HG03108 (cell line): Measurements from ENCODE around the gene WASHC2A.
"Not testable (repeated sequence)": the region's sequence is repeated elsewhere in the genome, so short reads cannot be mapped to it uniquely, and the experiment has no call there.

ENCODE experiments used
- ATAC-seq: cut with Tn5 transposase; IDR thresholded peaks from one replicate; pipeline ENCODE4 v1.9.1; 2021; ENCODE audit warnings: moderate library complexity; ENCODE audit not compliant: unreplicated experiment

Gene WASHC2A

DNA sequence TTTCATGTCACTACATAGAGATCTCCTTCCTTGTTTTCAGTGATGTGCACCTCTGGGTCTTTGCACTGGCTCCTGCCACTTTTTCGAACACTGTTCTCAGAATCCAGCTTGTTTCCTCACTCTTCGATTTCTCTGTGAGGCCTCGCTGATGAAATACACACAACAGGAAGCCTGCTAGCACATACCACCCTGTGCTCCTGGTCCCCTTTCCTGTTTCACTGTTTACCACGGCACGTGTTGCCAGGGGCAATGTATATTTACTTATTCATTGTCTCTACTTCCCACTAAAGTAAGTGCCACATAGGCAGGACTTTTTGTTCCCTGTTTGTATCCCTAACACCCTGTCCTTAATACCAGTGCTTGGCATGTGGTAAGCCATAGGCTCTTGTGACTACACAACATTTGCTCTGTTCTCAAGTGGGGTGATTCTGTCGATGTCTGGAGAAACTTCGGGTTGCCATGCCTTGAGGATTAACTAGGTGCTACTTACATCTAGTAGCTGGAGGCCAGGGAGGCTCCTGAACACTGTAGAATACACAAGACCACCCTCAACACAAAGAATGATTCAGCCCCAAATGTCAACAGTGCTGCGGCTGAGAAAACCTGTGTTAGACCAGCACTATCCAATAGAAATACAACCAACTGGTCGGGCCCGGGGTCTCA, 75.9 kb downstream of the WASHC2A start:
- ATAC-seq = not testable (repeated sequence)

DNA sequence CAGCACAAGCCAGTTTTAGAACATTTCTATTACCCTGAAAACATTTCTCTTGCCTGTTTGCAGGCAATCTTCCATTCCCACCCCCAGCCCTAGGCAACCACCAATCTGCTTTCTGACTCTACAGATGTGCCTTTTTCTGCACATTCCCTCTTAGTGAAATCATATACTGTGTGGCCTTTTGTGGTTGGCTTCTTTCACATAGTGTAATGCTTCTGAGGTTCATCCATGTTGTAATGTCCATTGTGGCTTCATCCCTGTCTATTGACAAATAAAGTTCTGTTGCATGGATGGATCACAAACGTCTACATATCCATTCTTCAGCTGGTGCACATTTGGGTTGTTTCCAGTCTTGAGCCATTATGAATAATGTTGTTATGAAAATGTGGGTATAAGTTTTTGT, 77.8 kb downstream of the WASHC2A start:
- ATAC-seq = not testable (repeated sequence)

DNA sequence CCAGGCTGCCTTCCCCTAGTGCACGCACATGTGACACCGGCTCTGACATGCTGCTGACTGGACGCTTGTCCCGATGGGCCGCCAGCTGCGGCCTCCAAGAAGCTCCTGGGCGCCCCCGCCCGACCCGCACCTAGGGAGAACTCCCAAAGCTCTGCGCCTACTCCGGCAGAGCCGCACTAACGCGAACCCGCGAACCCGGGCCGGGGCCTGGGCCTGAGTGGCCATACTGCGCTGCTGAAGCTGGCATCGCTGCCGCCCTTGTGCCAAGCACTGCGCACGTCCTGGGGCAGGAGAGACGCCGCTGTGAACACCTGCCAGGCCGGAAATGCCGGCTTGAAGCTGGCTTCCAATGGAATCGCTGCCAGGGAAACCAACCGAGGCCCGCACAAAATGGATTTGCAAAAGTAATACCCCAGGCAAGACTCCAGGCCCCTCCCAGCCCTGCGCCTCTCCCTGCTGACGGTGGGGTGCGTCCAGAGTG, 85.1 kb downstream of the WASHC2A start:
- ATAC-seq = no peak

DNA sequence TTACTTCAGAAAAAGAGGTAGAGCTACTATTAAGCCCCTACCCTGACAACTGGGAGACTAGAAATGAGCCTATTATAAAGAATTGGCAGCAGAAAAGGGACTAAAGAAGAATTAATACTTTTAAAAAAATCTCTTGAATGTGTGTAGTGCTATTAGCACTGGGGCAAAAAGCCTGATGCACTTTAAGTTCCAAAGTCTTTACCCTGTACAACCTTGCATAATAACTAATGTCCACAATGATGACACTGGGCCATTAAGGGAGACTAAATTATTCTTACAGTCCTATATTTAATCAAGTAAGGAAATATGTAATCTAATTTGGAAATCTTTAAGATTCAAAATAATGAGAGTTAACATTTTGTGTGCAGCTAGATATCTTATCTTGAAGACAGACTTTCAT, 90.1 kb downstream of the WASHC2A start:
- not testable (repeated sequence) for ATAC-seq

DNA sequence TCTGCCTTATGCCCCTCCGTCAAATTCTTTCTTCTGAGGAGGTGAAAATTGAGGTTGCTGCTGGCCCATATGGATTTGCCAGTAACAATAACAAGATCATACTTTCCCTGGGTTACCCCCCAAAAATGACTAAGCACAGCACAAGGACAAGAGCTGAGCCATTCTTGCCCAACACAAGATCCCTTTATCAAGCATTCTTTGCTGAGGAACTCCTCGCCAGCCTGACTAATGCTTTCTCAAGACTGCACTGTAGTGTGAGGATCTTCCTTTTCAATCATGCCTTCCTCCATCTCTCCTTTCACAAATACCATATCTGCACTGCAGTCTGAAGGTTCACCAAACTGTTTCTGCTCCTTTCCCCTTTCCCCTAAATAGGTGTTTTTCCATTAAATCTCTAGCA, 92.1 kb downstream of the WASHC2A start:
- not testable (repeated sequence) for ATAC-seq

DNA sequence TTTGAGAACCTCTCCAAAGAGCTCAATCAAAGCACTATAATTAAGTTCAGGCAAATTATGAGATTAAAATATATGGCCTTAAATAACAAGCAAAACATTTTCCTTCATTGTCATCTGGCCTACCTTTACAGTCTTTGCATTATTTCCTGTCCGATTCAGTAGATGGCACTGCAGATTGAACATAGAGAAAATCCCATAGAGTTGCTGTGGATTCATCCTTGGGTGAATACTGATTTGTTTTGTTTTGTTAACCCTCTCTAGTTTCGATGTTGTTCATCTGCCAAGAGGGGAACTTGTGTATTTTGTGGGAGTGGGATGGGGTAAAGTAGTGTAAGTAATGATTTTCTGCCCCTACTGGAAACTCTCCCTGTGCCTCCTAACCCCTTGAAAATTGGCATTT, 97.3 kb downstream of the WASHC2A start:
- not testable (repeated sequence) for ATAC-seq

DNA sequence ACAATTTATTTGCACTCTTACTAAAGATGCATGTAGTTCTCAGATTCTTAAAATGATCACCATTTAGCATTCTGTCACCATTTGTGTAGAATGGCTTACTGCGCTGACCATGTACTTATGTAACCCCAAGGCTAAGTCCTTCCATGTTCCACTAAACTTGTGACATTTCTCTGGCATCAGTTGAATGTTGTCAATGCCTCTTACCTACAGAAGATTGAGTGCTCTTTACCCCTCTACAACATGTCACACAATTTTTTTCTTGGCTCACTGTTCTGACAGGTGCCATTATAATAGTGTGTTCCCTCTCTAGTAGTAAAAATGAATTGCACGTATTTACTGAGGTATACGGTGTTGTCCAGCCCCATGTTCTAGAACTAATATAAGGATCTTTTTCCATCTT, 100.1 kb downstream of the WASHC2A start:
- not testable (repeated sequence) for ATAC-seq

DNA sequence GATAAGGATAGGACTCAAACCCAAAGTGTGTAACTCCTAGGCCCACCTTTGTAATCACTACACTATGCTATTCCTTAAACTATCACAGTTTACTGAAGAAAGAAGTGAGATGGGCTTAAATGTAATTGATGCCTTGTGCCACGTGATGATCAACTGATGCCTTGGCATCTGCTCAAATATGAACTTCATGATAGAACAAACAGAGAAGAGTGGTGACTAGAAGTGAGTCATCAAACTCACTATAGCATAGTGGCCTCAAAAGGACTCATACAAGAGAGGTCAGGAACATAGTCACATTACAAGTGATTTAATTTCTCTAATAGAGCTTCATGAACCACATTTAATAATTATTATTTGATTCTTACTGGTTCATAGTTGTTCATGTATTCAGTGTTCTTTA, 101.8 kb downstream of the WASHC2A start:
- not testable (repeated sequence) for ATAC-seq

DNA sequence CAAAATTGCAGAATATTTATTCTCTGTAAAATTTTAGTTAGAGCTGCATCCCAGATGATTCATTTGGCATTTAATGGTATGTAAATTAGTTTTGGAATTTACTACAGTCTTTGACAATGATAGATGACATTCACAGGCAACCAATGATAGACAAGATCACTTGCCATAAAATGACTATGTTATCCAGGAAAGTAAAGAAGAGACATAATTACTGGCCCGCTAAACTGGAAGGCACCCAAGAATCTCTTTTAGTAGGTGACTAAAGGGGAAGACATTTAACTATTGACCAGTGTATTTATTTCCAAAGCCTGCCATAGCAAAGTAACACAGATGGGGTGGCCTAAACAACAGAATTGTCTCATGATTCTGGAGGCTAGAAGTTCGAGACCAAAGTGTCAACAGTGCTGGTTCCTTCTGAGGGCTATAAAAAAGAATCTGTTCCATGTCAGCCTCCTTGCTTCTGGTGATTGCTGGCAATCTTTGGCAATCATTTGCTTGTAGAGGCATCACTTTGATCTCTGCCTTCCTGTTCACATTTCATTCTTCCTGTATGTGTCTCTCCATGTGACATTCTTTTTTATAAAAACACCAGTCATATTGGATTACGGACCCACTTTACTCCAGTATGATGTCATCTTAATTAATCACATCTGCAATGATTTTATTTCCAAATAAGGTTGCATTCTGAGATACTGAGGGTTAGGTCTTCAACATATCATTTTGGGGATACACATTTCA, 107.2 kb downstream of the WASHC2A start:
- not testable (repeated sequence) for ATAC-seq
